Hindlimb muscle (tissue), 1 donor: Measurements from ENCODE around the gene TNS3. TPM values are rescaled to one million over a fixed set of nuclear protein-coding genes. Genes with fewer than 3 reads are reported as not detected.

Experiments used
- DNase-seq: peaks from one replicate; pipeline ENCODE4 v3.0.0-alpha.2; 2013
- polyA plus RNA-seq: library from polyadenylated mRNA; unstranded; fragments of 120-200 nt; gene quantifications from one replicate; pipeline ENCODE4 v1.2.1, GENCODE V29; 2013; ENCODE audit not compliant: insufficient read length

TNS3 gene
- polyA plus RNA-seq, 1 donor, result 24.9 TPM

DNA sequence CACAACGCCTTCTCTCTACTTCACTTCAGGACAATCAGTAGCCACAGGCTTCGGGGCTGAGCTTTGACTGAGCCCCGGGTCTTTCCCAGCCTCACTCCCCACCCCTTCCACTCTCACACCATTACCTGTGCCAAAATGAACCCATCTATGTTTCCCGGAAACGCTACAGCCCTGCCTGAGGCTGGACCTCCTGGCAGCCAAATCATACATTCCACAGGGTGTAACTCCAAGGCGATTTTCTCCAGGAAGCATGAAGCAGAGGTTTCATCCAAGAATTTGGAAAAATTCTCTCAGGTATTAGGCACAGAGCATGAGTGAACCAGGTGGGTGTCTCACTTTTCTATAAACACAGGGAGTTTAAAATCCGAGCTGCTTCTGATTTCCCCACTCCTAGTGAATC, 286.3 kb downstream of the TNS3 start:
- no peak for DNase-seq

DNA sequence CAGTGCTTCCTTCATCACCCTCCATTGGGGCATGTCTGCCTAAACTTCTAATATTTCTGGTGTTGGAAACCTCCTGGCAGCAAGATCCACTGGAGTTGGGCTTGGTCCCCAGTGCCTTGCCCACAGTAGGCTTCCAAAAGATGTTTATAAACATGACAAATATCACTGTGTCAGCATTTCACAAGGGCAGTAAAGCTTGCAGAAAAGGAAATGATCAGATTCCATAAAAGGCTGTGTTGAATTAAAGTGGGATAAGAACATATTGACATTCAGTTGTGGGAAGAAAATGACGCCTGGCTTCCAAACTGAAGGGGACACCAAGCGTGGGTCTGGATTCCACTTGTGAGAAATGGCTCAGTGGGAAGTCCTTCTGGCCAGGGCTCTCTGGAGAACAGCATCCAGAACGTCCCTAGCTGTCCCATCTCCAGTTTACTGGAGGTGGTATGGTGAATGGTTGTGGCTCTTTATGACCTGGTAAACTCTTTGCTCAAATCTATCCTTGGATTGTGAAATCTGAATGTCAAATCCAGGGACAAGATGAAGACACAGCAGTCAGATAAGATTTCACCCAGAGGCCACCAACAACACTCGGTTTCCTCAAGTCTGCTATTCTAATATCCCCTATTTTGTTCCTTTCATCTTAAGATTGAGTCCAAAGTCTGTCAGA, 287.2 kb downstream of the TNS3 start:
- DNase-seq, result no peak

DNA sequence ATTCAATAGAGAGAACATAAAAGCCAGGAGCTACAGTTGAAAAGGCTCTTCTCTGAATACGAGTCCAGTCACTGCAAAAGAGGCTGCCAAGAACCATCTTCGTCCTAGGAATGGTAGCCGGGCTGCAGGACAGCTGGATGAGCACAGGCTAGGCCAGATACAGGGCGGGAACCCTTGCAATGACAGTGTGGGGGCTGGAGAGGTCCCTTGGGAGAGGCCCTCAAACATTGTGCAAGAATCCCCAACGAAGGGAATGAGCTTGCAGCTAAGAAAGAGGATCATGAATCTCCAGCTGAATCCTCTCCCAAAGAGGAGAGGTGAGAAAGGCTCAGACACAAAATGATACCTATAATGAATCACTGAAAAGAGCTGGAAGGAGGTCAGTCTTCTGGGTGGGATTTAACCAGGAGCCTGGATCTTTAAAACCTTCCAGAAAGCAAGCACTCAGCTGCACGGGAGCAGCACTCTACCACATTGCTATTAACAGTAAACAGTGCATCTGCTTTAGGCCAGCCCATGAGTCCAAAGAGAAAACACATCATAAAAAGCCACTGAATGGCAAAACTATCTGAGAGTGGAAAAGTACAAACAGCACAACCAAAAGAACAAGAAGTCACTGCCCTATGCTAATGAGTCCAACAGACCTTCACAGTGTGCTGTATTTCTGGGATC, 287.9 kb downstream of the TNS3 start:
- DNase-seq, result peak; percentile 39

DNA sequence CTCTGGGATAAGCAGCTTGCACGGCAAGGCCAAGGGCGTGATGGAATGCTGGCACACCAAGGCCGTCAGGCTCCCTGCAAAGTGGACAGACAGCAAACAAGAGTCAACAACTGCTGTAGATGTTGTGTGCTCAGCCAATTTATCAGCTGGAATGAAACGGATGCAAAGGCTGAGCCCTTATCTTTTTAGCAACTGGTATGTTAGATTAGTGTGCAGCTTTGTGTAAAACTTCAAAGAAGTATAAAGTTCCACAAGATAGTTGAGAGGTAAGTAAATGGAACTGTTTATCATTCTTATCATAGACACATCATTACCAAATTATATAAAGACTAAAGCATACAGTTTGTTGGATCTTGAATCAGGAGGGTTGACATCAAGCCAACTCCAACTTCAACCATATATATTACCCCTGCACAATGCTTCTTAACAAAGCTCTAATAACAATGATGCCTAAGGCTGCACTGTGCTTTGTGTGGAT, 289.0 kb downstream of the TNS3 start:
- DNase-seq, result no peak

DNA sequence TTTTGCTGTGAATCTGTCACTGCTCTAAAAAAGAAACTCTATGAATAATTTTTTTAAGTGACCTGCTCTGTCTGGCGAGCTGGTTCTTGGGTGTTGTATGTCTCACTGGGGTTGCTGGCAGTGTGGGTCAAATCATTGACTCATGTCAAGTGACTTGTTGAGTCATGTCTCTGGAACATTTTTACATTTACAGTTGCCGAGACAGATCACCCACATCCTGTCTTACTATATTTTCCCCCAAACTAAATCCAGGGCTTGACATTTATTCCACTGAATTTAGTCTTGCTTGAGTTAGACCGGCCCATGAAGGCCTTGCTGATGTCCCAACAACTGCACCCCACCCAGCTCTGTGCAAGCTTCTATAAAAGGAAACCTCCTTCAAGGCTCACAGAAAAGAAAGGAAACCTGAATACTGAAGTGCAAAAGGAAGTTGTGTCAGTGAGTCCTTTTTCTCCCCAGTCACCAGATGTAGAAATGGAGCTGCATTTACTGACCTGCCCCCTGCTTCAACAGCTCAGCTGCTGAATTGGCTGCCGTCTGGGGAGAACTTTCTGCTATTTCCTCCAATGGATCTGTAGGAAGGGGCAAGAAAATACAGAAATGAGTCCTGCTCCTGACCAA, 290.3 kb downstream of the TNS3 start:
- DNase-seq, result no peak

DNA sequence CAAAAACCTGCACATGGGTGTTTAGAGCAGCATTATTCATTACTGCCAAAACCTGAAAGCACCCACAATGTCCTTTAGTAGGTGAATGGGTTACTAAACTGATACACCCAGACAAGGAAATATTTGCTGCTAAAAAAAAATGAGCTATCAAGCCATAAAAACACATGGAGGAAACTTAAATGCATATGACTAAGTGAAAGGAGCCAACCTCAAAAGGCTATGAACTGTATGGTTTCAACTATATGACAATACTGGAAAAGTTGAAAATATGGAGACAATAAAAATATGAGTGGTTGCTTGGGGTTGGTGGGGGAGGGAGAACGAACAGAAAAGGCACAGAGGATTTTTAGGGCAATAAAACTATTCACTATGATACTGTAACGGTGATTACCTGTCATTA, 291.0 kb downstream of the TNS3 start:
- DNase-seq, result no peak

DNA sequence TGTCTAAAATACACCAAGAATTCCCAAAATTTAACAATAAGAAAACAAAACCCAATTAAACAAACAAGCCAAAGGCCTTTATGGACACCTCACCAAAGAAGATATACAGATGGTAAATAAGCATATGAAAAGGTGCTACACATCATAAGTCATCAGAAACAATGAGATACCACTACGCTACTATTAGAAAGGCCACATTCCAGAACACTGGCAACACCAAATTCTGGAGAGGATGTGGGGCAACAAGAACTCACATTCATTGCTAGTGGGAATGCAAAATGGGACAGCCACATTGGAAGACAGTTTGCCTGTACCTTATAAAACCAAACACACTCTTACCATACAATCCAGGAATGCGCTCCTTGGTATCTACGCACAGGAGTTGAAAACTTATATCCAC, 291.4 kb downstream of the TNS3 start:
- DNase-seq, result no peak

DNA sequence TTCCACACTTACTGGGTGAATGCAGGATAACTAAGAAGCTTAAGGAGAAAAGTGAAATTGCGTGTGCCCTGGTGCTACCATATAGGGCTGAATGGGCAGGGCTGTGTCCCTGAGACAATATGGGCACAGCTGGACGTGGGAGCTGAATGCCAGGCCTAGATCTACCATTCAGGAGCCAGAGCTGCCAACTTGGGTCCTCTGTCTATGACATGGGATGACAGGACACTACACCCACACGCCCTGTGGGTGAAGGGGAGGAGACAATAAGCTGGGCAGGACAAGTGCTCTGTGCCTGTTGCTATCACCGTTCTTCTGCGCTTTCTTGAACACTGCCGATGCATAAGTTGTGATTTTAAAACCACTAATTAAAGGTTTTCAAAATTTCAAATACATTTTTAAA, 293.9 kb downstream of the TNS3 start:
- DNase-seq, result no peak

DNA sequence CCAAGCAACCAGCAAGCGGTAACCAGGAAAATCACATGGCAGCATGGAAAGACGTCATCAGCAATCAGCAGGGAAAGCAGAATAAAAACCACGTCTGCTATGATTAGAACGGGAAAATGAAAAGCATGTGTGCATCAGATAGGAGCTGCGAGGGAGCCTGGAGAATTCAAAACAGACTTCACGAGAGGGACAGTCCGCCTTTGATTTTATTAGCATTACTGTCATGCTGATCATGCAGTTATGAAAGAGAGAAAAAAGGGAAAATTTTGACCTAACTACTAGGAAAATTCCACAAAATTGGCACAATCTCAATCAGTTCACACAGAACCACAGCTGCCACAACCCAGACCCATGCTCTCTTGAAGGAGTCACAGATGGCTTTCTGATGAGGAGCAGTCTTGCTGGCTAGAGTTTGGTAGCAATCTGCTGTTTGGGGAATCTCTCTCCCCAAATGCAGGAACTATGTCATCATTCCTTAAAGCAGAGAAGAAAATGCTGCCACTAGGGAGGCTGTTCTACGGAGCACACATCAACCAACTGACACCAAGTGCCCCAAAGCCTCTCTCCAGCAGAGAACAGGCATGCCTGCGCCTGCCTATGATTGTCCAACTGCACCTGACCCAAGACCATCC, 295.9 kb downstream of the TNS3 start:
- DNase-seq, result peak; percentile 26

DNA sequence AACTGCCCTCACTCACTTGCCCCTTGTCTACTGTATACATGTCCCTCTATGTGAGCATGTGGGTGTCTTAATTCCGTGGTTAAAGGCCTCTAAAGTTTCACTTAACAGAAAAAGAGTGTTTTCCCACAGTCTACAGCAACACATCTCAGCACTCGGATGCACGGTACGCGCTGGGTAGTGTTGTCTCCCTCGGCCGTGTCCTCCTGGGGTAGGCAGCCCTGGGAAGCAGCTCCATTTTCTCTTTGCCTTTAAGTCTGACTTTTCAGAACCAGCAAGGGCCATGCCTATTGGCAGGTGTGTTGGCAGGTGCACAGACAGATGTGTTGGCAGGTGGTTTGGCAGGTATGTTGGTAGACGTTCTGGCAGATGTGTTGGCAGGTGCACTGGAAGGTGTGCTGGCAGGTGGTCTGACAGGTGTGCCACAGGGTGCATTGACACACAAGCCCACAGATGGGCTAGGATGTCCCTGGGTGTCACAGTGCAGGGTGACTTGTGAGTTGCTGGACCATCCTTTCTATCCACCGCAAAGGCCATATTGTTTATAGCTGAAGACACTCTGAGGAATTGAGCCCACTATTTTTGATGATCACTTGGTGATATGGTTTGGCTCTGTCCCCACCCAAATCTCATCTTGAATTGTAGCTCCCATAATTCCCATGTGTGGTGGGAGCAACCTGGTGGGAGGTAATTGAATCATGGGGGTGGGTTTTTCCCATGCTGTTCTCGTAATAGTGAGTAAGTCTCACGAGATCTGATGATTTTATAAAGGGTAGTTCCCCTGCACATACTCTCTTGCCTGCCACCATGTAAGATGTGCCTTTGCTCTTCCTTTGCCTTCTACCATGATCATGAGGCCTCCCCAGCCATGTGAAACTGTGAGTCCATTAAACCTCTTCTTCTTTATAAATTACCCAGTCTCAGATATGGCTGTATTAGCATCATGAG, 296.9 kb downstream of the TNS3 start:
- no peak for DNase-seq

DNA sequence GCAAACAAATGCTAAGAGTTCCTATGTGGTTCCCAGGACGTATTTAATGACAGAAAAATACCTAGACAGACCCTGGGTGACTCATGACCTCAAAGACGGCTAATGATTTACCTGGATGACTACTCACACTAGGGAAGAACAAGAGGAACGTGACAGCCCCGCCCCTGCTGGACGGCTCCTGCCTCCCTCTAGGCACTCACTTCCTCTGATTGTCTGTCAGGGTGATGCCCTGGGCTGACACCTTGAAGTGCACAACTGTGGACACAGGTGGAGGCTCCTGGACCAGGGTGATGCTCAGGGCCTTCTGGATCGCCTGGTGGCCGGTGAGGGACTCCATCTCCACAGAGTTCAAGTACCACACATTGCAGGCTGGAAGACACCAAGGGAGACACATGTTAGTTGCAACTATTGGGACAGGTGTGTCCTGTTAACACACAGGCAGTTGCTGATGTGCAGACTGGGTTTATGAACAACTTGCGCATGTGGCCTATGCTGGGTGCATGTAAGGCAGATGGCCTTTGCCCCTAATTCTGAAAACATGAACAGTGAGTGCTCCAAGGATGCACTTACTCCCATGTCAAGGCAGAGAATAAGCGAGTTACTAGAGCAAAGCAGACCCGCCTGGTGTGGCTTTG, 298.3 kb downstream of the TNS3 start:
- DNase-seq, result no peak

DNA sequence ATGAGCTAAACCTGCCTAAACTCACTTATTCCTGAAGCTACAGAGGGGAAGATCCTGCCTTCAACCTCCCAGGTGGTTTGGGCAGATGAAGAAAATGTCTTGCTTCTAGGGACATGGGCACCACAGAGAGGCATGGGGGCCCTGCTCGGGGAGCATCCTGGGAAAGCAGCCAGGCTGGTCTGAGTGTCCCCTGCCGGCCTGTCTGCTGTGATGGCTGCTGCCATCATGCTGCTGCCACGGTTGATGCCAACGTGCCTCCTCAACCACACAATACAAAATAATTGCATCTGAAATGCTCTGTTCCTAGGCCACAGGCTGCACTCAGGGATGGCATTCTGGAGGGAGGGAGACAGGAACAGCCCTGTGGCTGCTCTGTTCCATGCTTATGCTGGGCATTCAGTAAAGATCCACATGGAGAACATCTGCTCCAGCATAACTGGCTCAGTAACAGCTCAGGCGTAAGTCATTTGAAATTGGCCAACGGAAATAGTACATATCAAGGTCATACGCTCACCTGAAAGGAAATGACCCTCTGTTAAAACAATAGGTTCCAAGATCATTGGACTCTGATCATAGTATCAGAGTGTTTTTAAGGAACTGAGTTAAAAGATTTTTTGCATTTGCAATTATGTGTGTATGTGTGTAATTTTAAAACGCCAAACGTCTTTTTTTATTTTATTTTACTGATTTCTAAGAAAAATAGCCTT, 299.0 kb downstream of the TNS3 start:
- no peak for DNase-seq

DNA sequence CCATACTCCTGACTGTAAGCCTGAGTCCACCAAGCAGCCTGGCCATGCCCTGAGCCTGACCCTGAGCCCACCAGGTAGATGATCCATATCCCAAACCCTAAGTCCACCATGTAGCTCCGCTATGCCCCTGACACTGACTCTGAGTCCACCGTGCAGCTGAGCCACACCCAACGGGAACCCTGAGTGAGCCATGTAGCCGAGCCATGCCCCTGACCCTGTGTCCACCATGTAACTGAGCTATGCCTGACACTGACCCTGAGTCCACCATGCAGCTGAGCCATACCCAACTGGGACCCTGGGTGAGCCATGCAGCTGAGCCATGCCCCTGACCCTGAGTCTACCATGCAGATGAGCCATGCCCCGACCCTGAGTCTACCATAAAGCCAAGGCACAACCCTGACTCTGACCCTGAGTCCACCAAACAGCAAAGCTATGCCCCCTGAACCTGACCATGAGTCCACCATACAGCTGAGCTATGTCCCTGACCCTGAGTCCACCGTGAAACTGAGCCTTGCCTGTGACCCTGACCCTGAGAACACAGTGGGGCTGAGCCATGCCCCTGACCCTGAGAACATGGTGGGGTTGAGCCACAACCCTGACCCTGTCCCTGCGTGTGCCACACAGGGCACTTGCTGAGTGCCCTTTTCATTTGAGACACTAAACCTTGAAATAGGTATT, 299.8 kb downstream of the TNS3 start:
- DNase-seq, result no peak

DNA sequence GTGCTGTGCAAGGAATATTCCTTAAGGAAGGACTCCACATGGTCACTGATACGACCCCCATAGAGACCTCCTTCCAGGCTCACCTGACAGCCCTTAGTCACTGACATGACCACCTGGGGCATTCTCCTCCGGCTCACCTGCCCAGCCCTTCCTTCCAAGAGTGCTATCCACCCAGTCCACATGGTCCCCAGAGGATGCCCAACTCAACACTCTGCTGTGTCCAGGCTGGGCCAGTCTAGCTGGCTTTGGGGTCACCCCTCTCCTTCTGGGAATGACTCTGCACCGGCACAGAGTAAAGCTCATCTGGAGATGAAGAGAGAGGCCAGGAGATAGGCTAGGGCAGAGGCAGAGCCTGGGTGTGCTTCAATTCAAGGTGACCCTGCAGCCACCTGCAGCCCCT, 300.8 kb downstream of the TNS3 start:
- DNase-seq, result no peak

DNA sequence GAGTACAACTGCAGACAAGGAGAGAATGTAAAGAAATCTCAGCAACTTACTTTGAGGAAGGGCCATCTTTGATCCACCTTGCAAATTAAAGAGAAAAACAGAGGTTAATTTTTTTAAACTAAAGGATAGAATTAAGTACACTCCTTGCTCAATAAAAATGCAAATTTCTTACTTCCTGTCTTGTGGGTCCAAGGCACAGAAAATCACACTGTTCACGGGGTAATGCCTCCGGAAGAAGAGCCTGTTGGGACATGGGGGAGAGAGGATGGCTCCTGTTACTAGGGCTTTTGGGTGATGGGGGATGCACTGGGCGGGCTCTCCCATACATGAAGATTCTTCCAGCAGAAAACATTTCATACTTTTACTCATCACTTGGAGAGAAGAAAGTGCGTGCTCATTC, 301.8 kb downstream of the TNS3 start:
- no peak for DNase-seq

DNA sequence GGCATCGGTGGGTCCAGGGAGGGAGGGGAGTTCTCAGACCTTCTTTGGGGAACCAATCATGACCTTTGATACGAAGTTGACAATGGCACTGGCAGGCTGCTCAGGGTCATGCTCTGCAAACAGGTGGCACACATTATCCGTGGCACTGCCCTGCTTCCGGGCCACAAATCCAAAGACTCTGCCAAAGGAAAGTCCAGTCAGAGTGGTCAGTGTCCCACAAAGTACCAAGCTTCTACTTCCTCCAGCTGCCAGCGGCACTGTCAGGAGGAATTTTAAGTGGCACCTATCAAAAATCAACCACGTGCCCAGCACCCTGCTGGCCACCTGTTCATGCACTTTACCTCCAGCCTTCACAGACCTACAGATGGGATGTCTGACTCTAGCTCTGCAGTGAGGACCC, 303.9 kb downstream of the TNS3 start:
- DNase-seq, result no peak

DNA sequence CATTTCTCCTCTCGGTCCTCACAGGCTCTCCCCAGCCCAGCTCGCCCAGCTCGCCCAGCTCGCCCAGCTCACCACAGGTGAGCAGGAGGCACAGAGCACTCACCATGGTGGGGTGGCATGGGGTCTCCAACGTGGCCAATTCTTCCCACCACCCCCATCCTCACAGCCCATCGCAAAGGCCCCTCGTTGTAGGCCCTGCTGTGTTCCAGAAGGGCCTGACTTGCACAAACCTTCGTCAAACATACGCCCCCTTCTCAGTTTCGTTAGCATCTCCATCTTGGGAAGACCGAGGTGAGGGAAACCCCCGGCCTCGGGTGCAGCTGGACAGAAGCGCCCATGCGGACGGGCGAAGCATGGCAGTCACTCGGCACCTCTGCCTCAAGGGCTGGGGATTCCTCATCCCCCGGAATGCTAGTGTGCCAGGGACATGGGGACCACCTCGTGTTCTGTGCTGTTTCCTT, 304.6 kb downstream of the TNS3 start:
- no peak for DNase-seq

DNA sequence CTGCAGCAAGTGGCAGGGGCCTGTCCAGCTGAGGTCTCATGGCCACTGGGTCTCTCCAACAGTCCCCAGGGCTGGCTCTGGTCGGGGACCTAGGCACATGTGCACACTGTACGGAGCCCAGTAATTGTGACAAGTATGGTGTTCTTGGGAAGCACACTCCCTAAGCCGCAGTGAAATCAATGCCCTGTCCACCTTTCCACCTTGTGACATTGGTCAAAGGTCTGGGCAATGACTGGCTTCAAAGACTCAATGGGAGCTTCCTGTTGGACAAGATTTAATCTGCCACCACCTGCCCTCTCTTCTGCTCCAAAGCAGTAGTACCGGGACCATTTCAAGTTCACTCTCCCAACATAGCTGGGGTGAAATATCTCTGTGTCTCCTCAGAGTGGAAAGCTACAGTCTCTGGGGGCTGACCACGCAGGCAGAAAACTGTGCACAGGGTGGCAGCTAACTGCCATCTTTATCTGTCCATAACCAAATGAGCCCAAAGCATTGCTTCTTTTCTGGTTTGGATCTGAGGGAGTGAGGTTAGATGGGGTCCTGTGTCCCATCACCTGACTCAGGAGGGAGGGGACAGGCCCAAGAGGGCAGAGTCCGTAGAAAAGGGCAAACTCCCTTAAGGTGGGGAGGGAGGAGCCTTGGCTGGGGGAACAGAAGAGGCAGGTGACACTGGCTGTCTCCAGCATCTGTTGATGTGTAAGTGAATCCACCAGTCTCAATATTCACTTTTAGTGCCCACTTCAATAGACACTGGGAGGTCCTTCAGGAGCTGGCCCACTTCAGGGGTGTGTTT, 307.7 kb downstream of the TNS3 start:
- no peak for DNase-seq

DNA sequence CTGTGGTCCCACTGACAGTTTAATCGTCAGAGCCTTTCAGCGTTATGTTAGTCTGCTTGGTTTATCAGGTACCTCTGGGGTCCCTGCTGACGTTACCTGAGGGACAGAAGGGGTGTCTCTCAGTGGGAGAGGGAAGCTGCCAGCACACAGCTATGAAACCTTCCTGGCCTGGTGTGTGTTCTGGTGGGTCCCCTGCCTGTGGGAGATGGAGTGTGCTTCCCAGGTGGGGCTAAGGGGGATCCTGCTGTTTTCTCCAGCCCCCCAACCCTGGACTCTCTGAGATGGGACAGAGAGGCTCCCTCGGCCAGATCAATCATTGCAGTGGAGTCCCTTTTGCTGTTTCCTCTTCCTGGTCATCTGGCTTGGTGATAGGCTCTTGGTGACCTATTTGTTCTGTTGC, 308.8 kb downstream of the TNS3 start:
- DNase-seq, result no peak

DNA sequence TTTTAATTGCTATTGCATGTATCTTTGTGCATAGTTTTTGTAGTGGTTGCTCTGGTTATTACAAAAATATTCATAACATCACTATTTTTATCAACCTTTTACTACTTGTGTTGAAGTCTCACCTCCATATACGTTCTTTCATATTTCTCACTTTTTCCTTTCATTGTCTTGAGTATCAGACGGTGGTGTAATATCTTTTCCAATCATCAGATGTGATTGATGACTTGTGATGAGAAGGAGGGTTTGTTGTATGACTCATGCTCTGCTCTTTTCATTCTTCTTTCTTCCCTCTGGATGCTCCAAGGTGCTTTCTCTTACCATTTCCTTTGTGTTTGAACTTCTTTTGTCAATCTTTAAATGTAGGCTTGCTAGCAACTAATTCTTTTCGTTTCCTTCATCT, 310.2 kb downstream of the TNS3 start:
- DNase-seq, result no peak
